Ovary (tissue), 3 donors: Measurements from ENCODE around the gene PA2G4.

Source experiments
- EP300 ChIP-seq: sonication (generic); formaldehyde crosslinking; IDR thresholded peaks from one replicate; pipeline ENCODE4 v1.6.1; 2017; ENCODE audit warnings: antibody characterized with exemption
- POLR2A ChIP-seq: fragments of 450-650 bp; IDR thresholded peaks from one replicate; pipeline ENCODE4 v1.6.1; 2017; ENCODE audit warnings: antibody characterized with exemption, mild to moderate bottlenecking, moderate library complexity
- TF ChIP-seq, protein P1 (sequence below), 3 donors: fragments of 450-650 bp in 2 of 3; fragments of 200-600 bp in 1 of 3; IDR thresholded peaks; one replicate each; pipeline versions ENCODE4 v1.5.1 to v1.8.0; 2016 to 2022; ENCODE audit warnings: antibody characterized with exemption in 3 of 3, mild to moderate bottlenecking in 1 of 3
- donor health status: DM: no; HTN: no; CAD: no.

DNA sequence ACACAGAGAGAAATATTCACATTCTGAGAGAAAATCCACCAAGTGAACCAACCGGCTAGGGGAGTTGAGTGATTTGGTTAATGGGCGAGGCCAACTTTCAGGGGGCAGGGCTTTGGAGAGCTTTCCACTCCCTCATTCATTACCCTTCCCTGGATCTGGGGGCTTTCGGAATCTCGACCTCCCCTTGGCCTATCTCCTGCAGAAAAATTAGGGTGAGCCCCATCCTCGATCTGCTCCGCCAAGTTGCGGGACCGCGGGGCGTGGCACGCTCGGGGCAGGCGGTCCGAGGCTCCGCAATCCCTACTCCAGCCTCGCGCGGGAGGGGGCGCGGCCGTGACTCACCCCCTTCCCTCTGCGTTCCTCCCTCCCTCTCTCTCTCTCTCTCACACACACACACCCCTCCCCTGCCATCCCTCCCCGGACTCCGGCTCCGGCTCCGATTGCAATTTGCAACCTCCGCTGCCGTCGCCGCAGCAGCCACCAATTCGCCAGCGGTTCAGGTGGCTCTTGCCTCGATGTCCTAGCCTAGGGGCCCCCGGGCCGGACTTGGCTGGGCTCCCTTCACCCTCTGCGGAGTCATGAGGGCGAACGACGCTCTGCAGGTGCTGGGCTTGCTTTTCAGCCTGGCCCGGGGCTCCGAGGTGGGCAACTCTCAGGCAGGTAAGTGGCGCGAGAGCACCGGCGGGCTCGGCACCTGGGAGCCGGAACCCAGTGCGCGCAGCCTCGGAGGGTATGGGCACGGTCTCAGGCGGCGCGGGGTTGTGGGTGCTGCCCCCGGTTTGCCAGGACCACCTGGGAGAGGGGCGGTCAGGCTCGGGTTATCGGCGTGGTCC is 24.4 kb upstream of the PA2G4 start, which contains the start of gene ERBB3:
- TF ChIP-seq, protein P1, sequence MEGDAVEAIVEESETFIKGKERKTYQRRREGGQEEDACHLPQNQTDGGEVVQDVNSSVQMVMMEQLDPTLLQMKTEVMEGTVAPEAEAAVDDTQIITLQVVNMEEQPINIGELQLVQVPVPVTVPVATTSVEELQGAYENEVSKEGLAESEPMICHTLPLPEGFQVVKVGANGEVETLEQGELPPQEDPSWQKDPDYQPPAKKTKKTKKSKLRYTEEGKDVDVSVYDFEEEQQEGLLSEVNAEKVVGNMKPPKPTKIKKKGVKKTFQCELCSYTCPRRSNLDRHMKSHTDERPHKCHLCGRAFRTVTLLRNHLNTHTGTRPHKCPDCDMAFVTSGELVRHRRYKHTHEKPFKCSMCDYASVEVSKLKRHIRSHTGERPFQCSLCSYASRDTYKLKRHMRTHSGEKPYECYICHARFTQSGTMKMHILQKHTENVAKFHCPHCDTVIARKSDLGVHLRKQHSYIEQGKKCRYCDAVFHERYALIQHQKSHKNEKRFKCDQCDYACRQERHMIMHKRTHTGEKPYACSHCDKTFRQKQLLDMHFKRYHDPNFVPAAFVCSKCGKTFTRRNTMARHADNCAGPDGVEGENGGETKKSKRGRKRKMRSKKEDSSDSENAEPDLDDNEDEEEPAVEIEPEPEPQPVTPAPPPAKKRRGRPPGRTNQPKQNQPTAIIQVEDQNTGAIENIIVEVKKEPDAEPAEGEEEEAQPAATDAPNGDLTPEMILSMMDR (IDR thresholded peaks at IDR 0.05): peak in 2 of 3 donors; percentile 13 to 17
- TF ChIP-seq POLR2A: no peak
- TF ChIP-seq EP300: no peak
